PFSK-1 (cell line): ENCODE results near the gene PCSK9.

ENCODE experiments used
- FOXP2 ChIP-seq: optimal IDR thresholded peaks from 2 replicates; pipeline ENCODE3; 2011; ENCODE audit warnings: borderline replicate concordance, control low read depth, inconsistent platforms; ENCODE audit not compliant: insufficient read depth; ENCODE audit errors: extremely low read length, extremely low read depth
- POLR2AphosphoS5 ChIP-seq: IDR thresholded peaks from 2 replicates; pipeline ENCODE4 v1.6.1; 2012; ENCODE audit warnings: low read depth, mild to moderate bottlenecking, control low read depth, low read length, moderate library complexity
- SIN3A ChIP-seq: IDR thresholded peaks from 2 replicates; pipeline ENCODE4 v1.6.1; 2012; ENCODE audit warnings: mild to moderate bottlenecking, low read length, moderate library complexity, borderline replicate concordance; ENCODE audit not compliant: insufficient read depth
- TAF1 ChIP-seq: IDR thresholded peaks from 2 replicates; pipeline ENCODE4 v1.6.1; 2012; ENCODE audit warnings: low read length, control low read depth, borderline replicate concordance; ENCODE audit not compliant: insufficient read depth
- TF ChIP-seq, protein P1 (sequence below), 2 experiments: IDR thresholded peaks; 2 replicates each; pipeline versions ENCODE4 v1.6.1 to v1.8.0; 2011 to 2012; ENCODE audit warnings: low read depth in 2 of 2, low read length in 2 of 2, control low read depth in 1 of 2, inconsistent platforms in 1 of 2, mild to moderate bottlenecking in 1 of 2, moderate library complexity in 1 of 2; ENCODE audit not compliant: insufficient read depth in 1 of 2

PCSK9 gene

GRCh38 chr1:54994355-54994990, 44.9 kb upstream of the PCSK9 start:
- no peak for TF ChIP-seq SIN3A

DNA sequence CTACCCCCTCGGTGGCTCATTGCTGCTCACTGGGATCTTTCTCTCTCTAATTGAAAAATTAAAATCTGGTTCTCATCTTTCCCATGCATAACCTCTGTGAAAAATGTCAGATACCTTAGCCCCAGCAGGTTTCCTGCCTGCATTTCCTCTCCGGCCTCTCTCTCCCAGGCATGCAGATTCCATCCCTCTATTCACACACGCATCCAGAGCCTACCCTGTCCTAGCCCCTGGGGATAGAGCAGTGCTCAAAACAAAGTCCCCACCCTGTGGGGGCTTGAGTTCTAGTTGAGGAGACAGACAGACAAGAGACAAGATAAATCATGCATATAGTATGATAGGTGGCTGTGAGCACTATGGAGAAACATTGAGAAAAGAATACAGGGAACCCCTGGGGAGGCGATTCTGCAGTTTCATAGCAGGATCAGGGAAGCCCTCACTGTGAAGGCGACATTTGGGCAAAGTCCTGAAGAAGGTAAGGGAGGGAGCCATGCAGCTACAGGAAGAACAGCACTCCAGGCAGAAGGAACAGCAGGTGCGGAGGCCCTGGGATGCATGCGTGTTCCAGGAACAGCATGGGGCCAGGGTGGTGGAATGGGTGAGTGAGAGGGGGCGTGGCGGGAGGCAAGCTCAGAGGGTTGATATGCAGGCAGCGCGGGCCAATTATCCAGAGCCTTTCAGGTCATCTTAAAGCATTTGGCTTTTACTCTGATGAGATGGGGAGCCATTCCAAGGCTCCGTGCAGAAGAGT, 44.2 kb upstream of the PCSK9 start:
- TF ChIP-seq, protein P1, sequence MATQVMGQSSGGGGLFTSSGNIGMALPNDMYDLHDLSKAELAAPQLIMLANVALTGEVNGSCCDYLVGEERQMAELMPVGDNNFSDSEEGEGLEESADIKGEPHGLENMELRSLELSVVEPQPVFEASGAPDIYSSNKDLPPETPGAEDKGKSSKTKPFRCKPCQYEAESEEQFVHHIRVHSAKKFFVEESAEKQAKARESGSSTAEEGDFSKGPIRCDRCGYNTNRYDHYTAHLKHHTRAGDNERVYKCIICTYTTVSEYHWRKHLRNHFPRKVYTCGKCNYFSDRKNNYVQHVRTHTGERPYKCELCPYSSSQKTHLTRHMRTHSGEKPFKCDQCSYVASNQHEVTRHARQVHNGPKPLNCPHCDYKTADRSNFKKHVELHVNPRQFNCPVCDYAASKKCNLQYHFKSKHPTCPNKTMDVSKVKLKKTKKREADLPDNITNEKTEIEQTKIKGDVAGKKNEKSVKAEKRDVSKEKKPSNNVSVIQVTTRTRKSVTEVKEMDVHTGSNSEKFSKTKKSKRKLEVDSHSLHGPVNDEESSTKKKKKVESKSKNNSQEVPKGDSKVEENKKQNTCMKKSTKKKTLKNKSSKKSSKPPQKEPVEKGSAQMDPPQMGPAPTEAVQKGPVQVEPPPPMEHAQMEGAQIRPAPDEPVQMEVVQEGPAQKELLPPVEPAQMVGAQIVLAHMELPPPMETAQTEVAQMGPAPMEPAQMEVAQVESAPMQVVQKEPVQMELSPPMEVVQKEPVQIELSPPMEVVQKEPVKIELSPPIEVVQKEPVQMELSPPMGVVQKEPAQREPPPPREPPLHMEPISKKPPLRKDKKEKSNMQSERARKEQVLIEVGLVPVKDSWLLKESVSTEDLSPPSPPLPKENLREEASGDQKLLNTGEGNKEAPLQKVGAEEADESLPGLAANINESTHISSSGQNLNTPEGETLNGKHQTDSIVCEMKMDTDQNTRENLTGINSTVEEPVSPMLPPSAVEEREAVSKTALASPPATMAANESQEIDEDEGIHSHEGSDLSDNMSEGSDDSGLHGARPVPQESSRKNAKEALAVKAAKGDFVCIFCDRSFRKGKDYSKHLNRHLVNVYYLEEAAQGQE (IDR thresholded peaks at IDR 0.05; ENCODE audit: insufficient read depth in 1 of 2, low read depth in 2 of 2, low read length in 2 of 2), result no peak
- no peak for TF ChIP-seq POLR2AphosphoS5
- no peak for TF ChIP-seq FOXP2
- no peak for TF ChIP-seq TAF1
- TF ChIP-seq SIN3A, result no peak

- TF ChIP-seq TAF1 (no peak), SIN3A (no peak), POLR2AphosphoS5 (no peak), FOXP2 (no peak)
- TF ChIP-seq, protein P1 (IDR thresholded peaks at IDR 0.05; ENCODE audit: insufficient read depth in 1 of 2, low read depth in 2 of 2, low read length in 2 of 2), result no peak
Observed at GRCh38 chr1:54995835-54996234, 43.5 kb upstream of the PCSK9 start.

- no peak for TF ChIP-seq TAF1
- TF ChIP-seq, protein P1 (IDR thresholded peaks at IDR 0.05; ENCODE audit: insufficient read depth in 1 of 2, low read depth in 2 of 2, low read length in 2 of 2), result no peak
- no peak for TF ChIP-seq SIN3A
- no peak for TF ChIP-seq FOXP2
- no peak for TF ChIP-seq POLR2AphosphoS5
Observed at GRCh38 chr1:54996359-54996868, 42.9 kb upstream of the PCSK9 start.

- TF ChIP-seq SIN3A, result no peak
- TF ChIP-seq FOXP2, result no peak
- TF ChIP-seq POLR2AphosphoS5, result no peak
- no peak for TF ChIP-seq TAF1
- TF ChIP-seq, protein P1 (IDR thresholded peaks at IDR 0.05; ENCODE audit: insufficient read depth in 1 of 2, low read depth in 2 of 2, low read length in 2 of 2), result no peak
Observed at GRCh38 chr1:54996869-54997710, 42.3 kb upstream of the PCSK9 start.
